ENCODE data around the gene SYTL3.

GRCh38 chr6:158661156-158661685 lies 11.4 kb downstream of the SYTL3 start:
- TF ChIP-seq GATA2 (IDR thresholded peaks at IDR 0.05; ENCODE audit: low read depth, low read length), result no peak
- TF ChIP-seq GATA3 (IDR thresholded peaks at IDR 0.05; ENCODE audit: low read depth, low read length), result no peak

All from SH-SY5Y (cell line).